ENCODE data around the gene UBR4.
A peak's percentile ranks its signal among the peaks of the same experiment; 100 is the strongest.

The UBR4 gene

DNA sequence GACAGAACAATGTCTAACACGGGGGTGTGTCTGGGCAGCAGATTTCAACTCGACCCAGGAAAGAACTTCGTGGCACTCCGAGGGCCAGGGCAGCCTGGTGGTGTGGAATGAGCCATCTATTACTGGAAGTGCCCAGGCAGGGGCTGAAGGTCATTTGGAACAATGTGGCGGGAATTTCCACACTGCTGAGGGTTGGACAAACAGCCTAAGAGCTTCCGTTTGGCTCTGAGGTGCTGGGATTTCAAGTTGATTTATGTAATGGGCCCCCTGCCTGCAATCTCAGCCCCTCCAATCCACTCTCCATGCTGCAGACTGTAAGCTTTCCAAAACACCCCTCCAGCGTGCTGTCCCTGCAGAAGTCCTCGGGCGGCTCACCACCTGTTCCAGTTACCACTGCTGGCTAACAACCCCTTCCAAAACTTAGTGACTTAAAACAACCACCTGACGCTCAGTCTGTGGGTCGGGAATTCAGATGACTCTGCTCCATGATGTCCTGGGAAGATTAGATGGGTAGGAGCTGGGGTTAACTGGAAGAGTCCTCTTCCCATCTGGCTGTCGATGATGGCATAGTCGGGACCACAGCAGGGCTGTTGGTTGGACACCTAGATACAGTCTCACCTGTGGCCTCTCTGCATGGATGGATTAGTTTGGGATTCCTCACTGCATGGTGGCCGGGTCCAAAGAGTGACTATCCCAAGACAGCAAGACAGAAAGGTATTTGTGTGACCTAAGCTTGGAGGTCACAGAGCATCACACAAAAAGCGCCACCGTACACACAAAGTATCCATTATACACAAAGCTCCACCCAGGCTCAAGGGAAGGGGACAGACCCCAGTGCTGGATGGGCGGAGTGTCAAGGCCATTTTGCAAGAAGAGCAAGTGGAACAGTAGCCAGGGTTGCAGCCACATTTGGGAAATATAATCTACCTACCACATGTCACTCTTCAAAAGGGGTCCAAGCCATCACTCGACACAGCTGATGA is 163.9 kb downstream of the UBR4 start:
- Histone ChIP-seq H3K4me3 (no peak overlapping the region), H3K27ac (peak overlapping the region in 1 of 21 experiments; percentile 9)

DNA sequence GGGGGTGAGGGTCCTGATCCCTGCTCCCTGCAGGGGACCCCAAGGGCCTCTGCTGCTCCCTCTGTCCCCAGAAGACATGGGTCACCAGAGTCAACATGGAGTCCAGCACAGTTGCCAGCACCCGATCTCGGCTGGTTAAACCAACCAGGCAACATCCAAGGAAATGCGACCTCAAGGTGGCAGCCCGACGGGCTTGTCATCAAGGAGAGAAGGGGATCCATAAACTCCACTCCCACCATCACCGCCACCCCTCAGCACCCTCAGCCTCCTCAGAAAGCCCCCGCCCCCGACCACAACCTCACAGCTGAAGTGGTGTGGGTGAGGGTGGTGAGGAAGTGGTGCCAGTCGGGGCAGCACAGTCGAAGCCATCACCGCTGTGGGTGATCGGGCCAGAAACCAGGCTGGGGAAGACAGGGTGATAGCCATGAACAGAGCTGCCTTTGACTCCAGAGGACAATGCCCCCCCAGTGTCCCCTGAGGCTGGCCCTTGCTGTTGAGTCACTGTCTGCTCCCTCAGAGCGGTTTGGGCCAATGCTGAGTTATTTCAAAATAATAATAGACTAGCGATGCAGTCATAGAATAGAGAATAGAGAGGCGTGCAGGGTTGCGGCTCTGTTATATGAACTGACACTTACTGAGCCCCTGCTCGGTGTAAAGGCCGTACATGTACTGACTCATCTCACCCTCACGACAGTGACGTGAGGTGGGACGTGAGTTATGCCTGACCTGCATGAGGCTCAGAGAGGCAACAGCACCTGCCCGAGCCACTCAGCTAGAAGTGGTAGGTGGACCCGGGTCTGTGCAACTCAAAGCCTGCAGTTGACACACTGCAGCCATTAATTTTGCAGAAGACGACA is 164.9 kb downstream of the UBR4 start:
- H3K27ac ChIP-seq, result peak overlapping the region in 2 of 21 experiments; percentile 34 to 75
- no peak overlapping the region for H3K4me3 ChIP-seq

DNA sequence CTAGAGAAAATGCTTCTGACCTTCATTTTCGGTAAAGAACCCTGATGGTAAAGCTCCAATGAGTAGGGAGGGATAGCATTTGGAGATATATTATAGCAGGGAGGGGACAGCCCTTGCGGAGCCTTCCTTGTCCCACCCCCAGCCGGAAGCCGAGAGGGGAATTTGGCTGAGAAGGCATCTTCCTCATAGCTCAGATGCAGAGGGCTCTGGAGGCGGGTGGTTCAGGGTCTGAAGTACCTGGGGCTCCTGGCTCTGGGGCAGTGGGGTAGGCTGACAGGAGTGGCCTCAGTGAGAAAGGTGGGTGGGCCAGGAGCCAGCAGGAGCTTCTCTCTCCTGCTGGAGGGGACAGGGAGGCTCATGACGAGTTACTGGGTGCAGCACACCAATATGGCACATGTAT is 165.6 kb downstream of the UBR4 start:
- Histone ChIP-seq H3K4me3 (no peak overlapping the region), H3K27ac (peak overlapping the region in 2 of 21 experiments; percentile 34 to 75)

DNA sequence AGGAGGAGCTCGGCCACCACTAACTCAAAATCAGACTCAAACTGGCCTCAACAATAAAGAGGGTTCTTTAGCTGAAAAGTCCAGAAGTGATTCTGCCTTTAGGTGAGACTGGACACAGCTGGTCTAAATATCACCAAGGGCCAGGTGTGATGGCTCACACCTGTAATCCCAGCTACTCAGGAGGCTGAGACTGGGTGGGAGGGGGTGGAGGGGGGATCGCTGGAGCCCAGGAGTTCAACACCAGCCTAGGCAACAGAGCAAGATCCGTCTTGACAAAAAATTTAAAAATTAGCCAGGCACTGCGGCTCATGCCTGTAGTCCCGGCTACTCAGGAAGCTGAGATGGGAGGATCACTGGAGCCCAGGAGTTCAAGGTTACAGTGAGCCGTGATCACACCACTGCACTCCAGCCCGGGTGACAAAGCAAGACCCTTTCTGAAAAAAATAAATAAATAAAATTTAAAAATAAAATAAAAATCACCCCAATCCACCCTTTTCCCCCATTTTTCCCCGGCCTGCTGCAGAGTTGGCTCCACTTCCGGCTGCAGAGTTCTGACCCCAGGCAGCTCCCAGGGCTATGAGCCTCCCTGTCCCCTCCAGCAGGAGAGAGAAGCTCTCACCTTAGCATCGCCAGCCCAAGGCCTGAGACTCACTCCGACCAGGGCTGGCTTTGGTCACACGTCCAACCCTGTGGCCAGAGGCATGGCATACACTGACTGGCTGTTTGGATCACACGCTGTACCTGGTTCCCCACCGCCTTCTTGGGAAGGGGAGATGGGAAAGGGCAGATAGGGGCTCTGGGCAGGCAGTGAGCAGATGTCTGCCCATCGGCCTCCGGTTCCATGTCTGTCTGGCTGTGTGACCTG is 166.3 kb downstream of the UBR4 start:
- H3K4me3 ChIP-seq, result no peak overlapping the region

DNA sequence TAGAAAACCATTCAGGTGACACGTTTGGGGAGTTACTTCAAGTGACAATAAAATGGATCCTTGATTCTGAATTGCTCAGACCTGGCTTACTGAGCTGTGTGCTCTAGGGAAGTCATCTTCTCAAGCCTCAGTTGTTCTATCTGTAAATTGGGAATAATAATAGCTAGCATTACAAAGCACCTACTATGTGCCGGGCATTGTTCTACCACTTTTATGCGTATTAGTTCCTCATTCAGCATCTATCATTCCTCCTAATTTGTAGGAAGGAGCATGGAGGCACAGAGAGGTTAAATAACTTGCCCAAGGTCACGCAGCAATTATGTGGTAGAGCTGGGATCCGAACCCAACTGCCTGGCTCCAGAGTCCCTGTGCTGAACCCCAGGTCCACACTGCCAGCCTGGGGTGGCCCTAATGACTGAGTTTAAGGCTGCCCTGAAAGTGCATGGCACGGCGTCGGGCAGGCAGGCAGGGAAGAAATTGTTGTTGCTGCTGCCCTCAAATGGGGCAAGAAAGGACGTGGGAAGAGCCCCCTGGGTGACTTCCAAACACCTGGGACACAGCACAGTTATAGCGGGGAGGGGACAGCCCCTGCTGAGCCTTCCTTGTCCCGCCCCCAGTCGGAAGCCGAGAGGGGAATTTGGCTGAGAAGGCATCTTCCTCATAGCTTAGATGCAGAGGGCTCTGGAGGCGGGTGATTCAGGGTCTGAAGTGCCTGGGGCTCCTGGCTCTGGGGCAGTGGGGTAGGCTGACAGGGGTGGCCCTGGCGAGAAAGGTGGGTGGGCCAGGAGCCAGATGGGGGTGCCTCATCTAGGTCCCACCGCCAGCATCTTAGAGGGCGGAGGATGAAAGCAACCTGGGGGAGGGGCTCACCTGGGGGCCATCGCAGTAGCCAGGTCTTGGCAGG is 167.1 kb downstream of the UBR4 start:
- Histone ChIP-seq H3K4me3 (no peak overlapping the region), H3K27ac (peak overlapping the region in 2 of 21 experiments; percentile 5 to 16)

More for the DNA sequence above, 166.3 kb downstream of the UBR4 start:
- H3K27ac ChIP-seq, result peak overlapping the region in 2 of 21 experiments; percentile 5 to 75

DNA sequence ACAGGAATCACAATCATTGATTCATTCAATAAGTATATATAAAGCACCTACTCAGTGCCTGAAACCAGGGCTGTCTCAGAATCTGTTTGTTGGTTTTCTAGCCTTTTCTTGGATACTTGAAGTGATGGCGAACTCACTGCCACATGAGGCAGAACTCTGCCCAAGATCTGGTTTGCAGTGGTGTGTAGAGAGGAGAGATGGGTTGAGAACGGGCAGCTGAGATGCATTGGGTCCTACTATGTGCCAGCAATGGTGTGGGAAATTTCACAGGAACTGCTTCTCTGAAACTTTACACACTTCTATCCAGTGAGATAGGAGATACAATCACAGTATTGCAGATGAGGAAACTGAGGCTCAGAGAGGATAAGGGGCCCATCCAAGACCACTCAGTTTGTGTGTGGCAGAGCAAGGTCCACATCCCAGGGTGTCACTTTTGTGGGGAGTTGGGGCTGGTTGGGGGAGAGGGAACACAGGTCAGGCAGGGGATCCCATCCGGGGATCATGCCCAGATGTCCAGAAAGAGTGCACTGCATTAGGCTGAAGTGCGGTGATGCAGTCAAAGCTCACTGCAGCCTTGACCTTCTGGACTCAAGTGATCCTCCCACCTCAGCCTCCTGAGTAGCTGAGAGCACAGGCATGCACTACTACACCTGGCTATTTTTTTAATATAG is 169.9 kb downstream of the UBR4 start:
- Histone ChIP-seq H3K27ac (peak overlapping the region in 1 of 21 experiments; percentile 57), H3K4me3 (no peak overlapping the region)

DNA sequence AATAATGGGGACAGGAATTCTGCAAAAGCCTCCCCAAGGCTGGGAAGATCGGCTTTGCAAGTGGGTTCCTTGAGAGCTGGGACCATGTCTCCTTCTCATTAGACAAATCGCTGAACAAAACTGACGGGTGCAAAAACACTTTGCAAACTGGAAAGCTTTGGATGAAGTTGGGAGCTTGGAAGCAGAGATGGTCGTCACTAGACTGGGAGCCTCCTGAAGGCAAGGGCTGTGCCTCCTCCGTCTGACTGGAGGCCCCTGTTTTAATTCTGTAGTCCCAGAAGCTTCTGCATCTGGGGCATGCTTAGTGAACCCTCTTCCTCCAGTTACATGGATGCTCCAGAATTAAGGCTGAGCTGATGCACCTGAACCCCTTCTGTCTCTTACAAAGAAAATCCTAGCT is 171.3 kb downstream of the UBR4 start:
- peak overlapping the region in 6 of 21 experiments; percentile 1 to 64 (median 30) for H3K27ac ChIP-seq
- no peak overlapping the region for H3K4me3 ChIP-seq

DNA sequence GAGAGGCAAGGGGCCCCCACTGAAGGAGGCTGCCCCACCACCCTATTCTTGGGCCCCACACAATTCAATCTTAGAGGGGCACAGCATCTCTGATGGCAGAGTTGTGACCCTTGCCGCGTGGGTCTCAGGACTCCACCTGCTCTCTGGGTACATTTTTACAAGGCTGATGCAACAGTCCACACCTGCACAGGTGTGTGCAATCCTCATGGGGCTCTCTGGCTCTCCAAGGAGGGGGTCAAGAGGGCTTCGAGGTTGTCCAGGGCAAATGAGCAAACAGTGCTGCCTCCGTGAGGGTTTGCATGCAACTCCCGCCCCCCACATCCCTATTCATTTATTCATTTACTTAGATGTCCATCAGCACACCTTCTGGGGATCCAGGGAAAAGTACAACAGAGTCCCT is 172.0 kb downstream of the UBR4 start:
- peak overlapping the region in 5 of 21 experiments; percentile 1 to 67 (median 35) for H3K27ac ChIP-seq
- no peak overlapping the region for H3K4me3 ChIP-seq

DNA sequence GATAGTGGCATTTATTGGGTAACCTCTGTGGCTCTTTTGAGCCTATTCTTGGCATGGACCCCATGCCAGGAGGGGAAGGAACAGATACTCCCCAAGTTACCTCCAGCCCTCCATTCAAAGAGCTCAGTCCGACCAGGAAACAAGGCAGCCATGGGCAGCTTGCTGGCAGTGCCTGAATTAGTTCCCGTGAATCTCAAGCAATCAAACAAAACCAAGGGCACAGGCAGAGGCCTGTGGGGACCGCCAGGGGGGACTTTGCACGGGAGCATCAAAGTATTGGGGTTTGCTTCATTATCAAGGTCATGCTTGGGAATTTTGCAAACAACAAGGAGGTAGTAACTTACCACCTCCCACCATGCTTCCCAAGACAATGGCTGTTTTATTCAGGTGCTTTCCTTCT is 172.4 kb downstream of the UBR4 start:
- Histone ChIP-seq H3K27ac (peak overlapping the region in 5 of 21 experiments; percentile 1 to 67 (median 35)), H3K4me3 (no peak overlapping the region)

DNA sequence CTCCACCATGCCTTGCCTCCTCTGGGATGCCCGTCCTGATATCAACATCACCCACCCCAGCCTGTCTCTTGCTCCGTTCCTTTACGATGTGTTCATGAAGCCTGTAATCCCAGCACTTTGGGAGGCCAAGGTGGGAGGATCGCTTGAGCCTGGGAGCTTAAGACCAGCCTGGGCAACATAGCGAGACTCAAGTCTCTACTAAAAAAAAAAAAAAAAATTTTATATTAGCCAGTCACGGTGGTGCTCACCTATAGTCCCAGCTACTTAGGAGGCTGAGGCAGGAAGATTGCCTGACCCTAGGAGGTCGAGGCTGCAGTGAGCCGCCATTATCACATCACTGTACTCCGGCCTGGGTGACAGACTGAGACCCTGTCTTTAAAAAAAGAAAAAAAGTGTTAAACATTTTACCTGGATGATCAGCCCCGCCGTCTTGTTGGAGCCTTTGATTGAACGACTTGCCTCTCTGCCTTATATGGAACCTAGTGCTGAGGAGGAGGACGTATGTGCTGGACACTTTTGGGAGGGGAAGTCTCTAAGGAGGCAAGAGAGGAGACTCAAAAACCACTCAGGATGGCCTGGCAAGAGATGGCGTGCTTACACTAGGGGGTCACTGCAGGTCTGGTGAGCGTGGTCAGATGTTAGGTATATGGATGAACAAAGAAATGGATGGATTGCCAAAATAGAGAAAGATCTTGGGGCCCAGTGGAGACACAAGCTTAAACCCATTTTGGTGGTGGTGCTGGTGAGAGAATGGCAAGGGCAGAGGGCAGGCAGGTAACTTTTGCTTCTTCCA is 173.1 kb downstream of the UBR4 start:
- Histone ChIP-seq H3K27ac (peak overlapping the region in 3 of 21 experiments; percentile 23 to 81 (median 80)), H3K4me3 (no peak overlapping the region)

DNA sequence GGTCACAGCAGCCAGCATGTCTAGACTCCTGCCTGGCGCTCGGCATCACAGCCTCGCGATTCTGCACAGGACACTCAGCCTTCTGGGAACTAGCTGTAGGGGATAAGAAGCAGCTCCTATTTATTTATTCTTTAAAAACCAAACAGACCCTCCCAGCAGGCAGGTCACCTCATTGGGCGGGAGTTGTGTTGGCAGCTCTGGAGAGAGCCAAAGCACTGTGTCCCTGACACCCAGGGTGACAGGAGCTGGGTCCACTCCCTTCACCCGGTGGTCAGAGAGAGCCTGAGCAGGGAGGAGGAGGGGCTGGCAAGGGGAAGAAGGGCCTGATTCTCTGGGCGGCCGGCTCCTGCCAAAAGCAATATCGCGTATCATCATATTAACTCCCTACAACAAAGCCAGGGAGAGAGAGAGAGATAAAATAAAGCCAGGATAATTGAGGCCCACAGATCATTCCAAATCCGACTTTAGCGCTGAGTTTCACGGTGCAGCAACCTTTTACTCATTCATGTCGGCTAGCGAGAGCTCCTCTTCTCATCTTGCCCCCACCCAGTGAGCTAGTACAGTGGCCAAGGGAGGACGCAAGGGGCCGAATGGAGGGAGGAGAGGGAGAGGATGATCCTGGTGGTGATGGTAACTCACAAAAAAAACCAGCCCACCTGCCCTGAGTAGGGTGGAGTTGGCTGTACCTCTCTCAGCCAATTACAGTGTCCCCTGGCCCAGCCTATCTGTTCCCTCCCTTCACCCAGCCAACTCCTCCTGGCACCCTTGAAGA is 173.8 kb downstream of the UBR4 start:
- H3K27ac ChIP-seq, result peak overlapping the region in 10 of 21 experiments; percentile 4 to 81 (median 70)
- H3K4me3 ChIP-seq, result no peak overlapping the region

DNA sequence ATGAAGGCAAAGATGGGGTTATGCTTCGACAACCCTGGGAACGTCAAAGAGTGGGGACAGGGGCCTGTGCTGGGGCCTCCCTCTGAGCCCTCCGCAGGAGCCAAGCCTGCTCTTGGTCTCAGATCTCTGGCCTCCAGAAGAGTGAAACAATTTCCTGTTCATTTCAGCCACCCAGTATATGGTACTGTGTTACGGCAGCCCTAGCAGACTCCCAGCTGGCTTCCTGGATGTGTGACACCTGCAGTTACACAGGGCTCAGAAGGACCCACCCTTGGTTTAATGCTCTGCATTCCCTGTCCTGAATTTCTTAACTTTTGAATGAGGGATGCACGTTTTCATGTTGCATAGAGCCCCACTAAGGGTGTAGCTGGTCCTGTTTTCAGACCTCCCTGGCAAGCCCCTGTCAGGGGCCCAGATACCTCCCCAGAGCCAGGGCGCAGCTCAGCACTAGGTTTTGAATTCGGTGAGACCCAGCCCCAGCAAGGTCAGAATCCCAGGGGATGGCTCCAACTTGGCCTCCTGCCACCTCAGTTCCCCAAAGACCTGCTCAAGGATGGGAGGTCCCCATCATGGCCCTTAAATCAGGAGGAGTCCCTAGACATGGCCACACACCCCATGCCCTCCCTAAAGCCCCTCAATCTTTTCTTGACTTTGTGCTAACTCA is 174.6 kb downstream of the UBR4 start:
- H3K4me3 ChIP-seq, result no peak overlapping the region
- H3K27ac ChIP-seq, result peak overlapping the region in 13 of 21 experiments; percentile 4 to 81 (median 66)

DNA sequence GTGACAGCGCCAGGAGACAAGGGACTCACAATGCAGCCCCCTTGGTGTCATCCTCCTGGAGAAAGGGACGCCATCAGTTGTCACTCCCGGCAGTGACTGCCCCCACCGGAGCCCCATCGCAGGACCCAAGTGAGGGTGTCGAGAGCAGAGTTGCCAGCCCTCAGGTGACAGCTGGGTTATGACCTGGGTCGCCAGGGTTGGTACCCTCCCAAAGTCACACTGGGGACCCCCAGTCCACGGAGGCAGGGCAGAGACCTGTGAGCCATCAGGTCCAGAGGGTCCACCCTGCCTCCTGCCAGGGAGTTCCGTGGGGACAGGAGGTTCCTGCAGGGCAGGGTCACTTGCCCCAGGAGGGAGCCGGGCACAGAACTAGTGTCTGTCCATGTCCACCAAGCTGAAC is 175.3 kb downstream of the UBR4 start:
- Histone ChIP-seq H3K4me3 (no peak overlapping the region), H3K27ac (peak overlapping the region in 18 of 21 experiments; percentile 10 to 81 (median 58))

DNA sequence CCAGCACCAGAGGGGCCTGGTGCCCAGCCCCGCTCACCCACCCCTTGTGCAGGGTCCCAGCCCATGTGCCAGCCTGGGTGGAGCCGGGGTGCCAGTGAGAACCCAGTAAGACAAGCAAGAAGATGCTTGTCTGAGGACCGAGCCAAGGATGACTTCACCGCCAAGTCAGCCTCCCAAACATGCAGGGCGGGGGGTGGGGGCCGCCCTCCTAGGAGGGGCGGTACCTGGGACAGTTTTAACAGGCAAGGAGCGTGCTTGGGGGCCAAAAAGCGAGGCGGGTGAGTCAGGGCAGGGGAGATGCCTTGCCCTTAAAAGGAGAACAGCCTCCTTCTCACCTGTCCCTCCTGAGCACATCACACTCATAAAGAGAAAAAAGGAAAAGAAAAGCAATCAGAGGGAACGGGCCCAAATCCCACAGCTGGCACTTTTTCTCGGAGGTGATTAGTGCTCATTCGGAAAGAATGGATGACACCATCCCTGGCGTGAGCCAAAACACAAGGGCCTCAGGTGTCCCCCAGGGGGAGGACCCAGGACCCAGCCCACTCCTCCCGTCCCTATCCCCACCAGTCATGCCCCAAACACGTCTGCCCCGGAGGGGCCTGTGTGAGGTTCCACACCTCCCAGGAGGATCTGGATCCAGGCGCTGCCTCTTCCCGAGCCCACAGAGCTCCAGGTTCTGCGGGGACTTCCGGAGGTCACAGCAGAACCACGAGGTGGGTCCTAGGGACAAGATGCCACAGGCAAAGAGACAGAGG is 176.0 kb downstream of the UBR4 start:
- Histone ChIP-seq H3K27ac (peak overlapping the region in 19 of 21 experiments; percentile 22 to 82 (median 65)), H3K4me3 (no peak overlapping the region)

DNA sequence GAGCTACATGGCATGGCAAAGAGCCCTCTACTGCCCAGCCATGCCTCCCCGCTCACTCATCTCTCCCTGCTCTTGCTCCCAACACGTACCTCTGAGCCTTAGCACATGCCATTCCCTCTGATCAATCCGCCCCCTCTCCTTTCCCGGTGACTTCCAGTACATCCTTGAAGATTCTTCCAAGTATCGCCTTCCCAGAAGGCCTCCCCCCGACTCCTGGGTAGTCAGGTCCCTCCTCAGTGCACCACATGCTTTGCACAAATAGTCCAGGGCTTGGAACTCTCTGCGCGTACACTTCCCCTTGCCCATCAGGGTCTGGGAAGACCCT is 176.6 kb downstream of the UBR4 start:
- Histone ChIP-seq H3K27ac (peak overlapping the region in 12 of 21 experiments; percentile 8 to 82 (median 66)), H3K4me3 (no peak overlapping the region)

Data from skin epidermis (tissue), 12 donors.